GM23338 (cell line): Measurements from ENCODE around the gene PSMB3. TPM values are rescaled to one million over a fixed set of nuclear protein-coding genes. Genes with fewer than 3 reads are reported as not detected.

ENCODE experiments used
- ATAC-seq: fragments of 200-7000 bp; cut with Tn5 transposase; 3 replicates; pipeline ENCODE4 v1.9.1; 2020
- DNase-seq: peaks from one replicate; pipeline ENCODE4 v3.0.0-alpha.2; 2015; ENCODE audit warnings: low spot score
- H2AFZ ChIP-seq: fragments of 200-600 bp; sonication (generic); 2 replicates; pipeline ENCODE4 v1.8.0; 2016; ENCODE audit warnings: antibody characterized with exemption, mild to moderate bottlenecking, moderate library complexity
- H3F3A ChIP-seq: fragments of 200-600 bp; sonication (generic); replicated peaks from 2 replicates; pipeline ENCODE4 v1.8.0; 2017; ENCODE audit warnings: antibody characterized with exemption, mixed run types, low read depth
- H3K27ac ChIP-seq: fragments of 200-600 bp; sonication (generic); 2 replicates; pipeline ENCODE4 v1.6.1; 2016; ENCODE audit warnings: low read depth
- H3K27me3 ChIP-seq: fragments of 200-600 bp; sonication (generic); 2 replicates; pipeline ENCODE4 v1.8.0; 2016; ENCODE audit warnings: mild to moderate bottlenecking, mixed run types, moderate library complexity; ENCODE audit not compliant: insufficient read depth
- H3K36me3 ChIP-seq: fragments of 200-600 bp; sonication (generic); 2 replicates; pipeline ENCODE4 v1.8.0; 2016; ENCODE audit warnings: mild to moderate bottlenecking; ENCODE audit not compliant: insufficient read depth
- H3K4me1 ChIP-seq: fragments of 200-600 bp; sonication (generic); 2 replicates; pipeline ENCODE4 v1.8.0; 2016; ENCODE audit warnings: mild to moderate bottlenecking, moderate library complexity; ENCODE audit not compliant: insufficient read depth
- H3K4me2 ChIP-seq: fragments of 200-600 bp; sonication (generic); 2 replicates; pipeline ENCODE4 v1.7.1; 2017; ENCODE audit warnings: mixed run types
- H3K4me3 ChIP-seq: fragments of 200-600 bp; sonication (generic); 2 replicates; pipeline ENCODE4 v1.6.1; 2016; ENCODE audit warnings: mixed run types
- H3K79me2 ChIP-seq: fragments of 200-600 bp; sonication (generic); replicated peaks from 2 replicates; pipeline ENCODE4 v1.8.0; 2017; ENCODE audit warnings: mild to moderate bottlenecking; ENCODE audit not compliant: insufficient read depth
- H3K9me2 ChIP-seq: fragments of 200-600 bp; sonication (generic); 2 replicates; pipeline ENCODE4 v1.8.0; 2017; ENCODE audit not compliant: insufficient read depth
- H4K20me1 ChIP-seq: fragments of 200-600 bp; sonication (generic); replicated peaks from 2 replicates; pipeline ENCODE4 v1.8.0; 2017; ENCODE audit warnings: mild to moderate bottlenecking; ENCODE audit not compliant: insufficient read depth
- H3K27ac Mint-ChIP-seq: 2 replicates; pipeline ENCODE4 v1.8.0; 2020; ENCODE audit warnings: inconsistent platforms, mild to moderate bottlenecking, moderate library complexity, mixed read lengths
- H3K27me3 Mint-ChIP-seq: 3 replicates; pipeline ENCODE4 v1.8.0; 2022; ENCODE audit warnings: low read depth, mild to moderate bottlenecking, moderate library complexity, mixed read lengths, inconsistent platforms; ENCODE audit not compliant: insufficient read depth, poor library complexity
- H3K36me3 Mint-ChIP-seq: 3 replicates; pipeline ENCODE4 v1.8.0; 2021; ENCODE audit warnings: low read depth, mild to moderate bottlenecking, inconsistent platforms, moderate library complexity, mixed read lengths
- H3K4me1 Mint-ChIP-seq: 3 replicates; pipeline ENCODE4 v1.8.0; 2020; ENCODE audit warnings: mild to moderate bottlenecking, inconsistent platforms, mixed read lengths
- H3K4me3 Mint-ChIP-seq: 3 replicates; pipeline ENCODE4 v1.8.0; 2021; ENCODE audit warnings: moderate library complexity, mild to moderate bottlenecking, inconsistent platforms, mixed read lengths
- H3K9me3 Mint-ChIP-seq: 3 replicates; pipeline ENCODE4 v1.8.0; 2020; ENCODE audit warnings: moderate library complexity, mild to moderate bottlenecking, inconsistent platforms, mixed read lengths
- JUNB ChIP-seq: IDR thresholded peaks from one replicate; pipeline ENCODE4 v1.6.1; 2016; ENCODE audit warnings: antibody characterized with exemption; ENCODE audit not compliant: unreplicated experiment
- NANOG ChIP-seq: IDR thresholded peaks from 2 replicates; pipeline ENCODE4 v1.6.1; 2016; ENCODE audit warnings: antibody characterized with exemption, borderline replicate concordance
- ZNF114 ChIP-seq: fragments of 250-450 bp; sonication (Bioruptor Pico); IDR thresholded peaks from 2 replicates; pipeline ENCODE4 v1.5.0; 2020; ENCODE audit warnings: mild to moderate bottlenecking, moderate library complexity
- polyA plus RNA-seq: library from polyadenylated mRNA; unstranded; fragments of >200 nt; fragmentation: Nextera tagmentation; extraction: Ambion mirVana; gene quantifications from 2 replicates; pipeline ENCODE4 v1.2.1, GENCODE V29; 2016
- total RNA-seq: library from RNA; depleted of rRNA; stranded (reverse); fragments of >200 nt; shearing (Covaris generic); gene quantifications from 2 replicates; pipeline ENCODE4 v1.2.3, GENCODE V29; 2014
- TF ChIP-seq, protein P1 (sequence below), 2 experiments: fragments of 200-600 bp in 1 of 2; sonication (generic) in 1 of 2; conservative IDR thresholded peaks; 2 replicates each; pipeline versions ENCODE4 v1.5.1 to v1.6.1; 2016 to 2017; ENCODE audit warnings: antibody characterized with exemption in 2 of 2, low read depth in 2 of 2, mild to moderate bottlenecking in 2 of 2, moderate library complexity in 1 of 2
- TF ChIP-seq, protein P2 (sequence below): IDR thresholded peaks from 2 replicates; pipeline ENCODE4 v1.6.1; 2016; ENCODE audit warnings: antibody characterized with exemption
- TF ChIP-seq, protein P3 (sequence below): fragments of 250-450 bp; sonication (Bioruptor Pico); IDR thresholded peaks from 2 replicates; pipeline ENCODE4 v1.5.0; 2020; ENCODE audit warnings: mild to moderate bottlenecking, moderate library complexity

The PSMB3 gene
- total and polyA plus RNA-seq, 2 experiments from 2014 or later: 250 to 523 TPM

DNA sequence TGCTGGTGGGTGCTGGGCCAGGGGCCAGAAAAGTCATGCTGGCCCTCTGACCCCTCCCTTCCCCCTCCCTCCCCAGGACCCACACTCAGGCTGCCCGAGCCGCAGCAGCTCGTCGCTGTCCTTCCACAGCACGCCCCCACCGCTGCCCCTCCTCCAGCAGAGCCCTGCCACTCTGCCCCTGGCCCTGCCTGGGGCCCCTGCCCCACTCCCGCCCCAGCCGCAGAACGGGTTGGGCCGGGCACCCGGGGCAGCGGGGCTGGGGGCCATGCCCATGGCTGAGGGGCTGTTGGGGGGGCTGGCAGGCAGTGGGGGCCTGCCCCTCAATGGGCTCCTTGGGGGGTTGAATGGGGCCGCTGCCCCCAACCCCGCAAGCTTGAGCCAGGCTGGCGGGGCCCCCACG is 30.7 kb upstream of the PSMB3 start:
- Histone ChIP-seq H3K27ac (no peak overlapping the region), H3K36me3 (no peaks in the 10 kb centered on the region)
- H3K9me3 Mint-ChIP-seq: no peaks in the 10 kb centered on the region; the same call in 2 of the 3 replicates

DNA sequence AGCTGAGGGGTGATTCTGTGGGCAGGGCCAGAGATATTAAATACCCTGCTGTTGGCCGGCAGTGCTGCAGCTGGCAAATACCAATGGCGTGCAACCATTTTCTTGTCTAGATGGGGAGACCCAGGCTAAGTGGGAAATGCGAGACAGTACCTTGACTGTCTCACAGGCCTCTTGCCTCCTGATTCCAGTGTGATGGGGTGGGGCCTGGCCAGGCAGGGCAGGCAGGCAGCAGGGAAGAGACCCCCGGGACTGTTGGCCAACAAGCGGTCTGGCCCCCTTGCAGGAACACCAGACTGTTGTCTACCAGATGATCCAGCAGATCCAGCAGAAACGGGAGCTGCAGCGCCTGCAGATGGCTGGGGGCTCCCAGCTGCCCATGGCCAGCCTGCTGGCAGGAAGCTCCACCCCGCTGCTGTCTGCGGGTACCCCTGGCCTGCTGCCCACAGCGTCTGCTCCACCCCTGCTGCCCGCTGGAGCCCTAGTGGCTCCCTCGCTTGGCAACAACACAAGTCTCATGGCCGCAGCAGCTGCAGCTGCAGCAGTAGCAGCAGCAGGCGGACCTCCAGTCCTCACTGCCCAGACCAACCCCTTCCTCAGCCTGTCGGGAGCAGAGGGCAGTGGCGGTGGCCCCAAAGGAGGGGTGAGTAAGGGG is 28.1 kb upstream of the PSMB3 start:
- no peak overlapping the region for H3K27ac Mint-ChIP-seq
- H3K79me2 ChIP-seq: no peaks in the 10 kb centered on the region
- H3K9me2 ChIP-seq: no peaks in the 10 kb centered on the region
- no peak for DNase-seq
- ATAC-seq: no peak
- H4K20me1 ChIP-seq: no peaks in the 10 kb centered on the region
- peaks cover 5% of the 10 kb centered on the region for H3F3A ChIP-seq
- H3K27me3 Mint-ChIP-seq: peaks cover 38% of the 10 kb centered on the region
- H3K4me3 ChIP-seq: no peak overlapping the region
- H3K9me3 Mint-ChIP-seq: no peaks in the 10 kb centered on the region
- H3K27me3 ChIP-seq: peaks cover 35% of the 10 kb centered on the region
- H3K36me3 ChIP-seq: no peaks in the 10 kb centered on the region
- peaks cover 40% of the 10 kb centered on the region for H3K4me1 Mint-ChIP-seq
- peaks cover 14% of the 10 kb centered on the region for H3K4me1 ChIP-seq
- H2AFZ ChIP-seq: no peak overlapping the region
- no peak overlapping the region for H3K27ac ChIP-seq
- no peak overlapping the region for H3K4me2 ChIP-seq
- H3K4me3 Mint-ChIP-seq: no peak overlapping the region
- no peaks in the 10 kb centered on the region for H3K36me3 Mint-ChIP-seq
- TF ChIP-seq, protein P1, sequence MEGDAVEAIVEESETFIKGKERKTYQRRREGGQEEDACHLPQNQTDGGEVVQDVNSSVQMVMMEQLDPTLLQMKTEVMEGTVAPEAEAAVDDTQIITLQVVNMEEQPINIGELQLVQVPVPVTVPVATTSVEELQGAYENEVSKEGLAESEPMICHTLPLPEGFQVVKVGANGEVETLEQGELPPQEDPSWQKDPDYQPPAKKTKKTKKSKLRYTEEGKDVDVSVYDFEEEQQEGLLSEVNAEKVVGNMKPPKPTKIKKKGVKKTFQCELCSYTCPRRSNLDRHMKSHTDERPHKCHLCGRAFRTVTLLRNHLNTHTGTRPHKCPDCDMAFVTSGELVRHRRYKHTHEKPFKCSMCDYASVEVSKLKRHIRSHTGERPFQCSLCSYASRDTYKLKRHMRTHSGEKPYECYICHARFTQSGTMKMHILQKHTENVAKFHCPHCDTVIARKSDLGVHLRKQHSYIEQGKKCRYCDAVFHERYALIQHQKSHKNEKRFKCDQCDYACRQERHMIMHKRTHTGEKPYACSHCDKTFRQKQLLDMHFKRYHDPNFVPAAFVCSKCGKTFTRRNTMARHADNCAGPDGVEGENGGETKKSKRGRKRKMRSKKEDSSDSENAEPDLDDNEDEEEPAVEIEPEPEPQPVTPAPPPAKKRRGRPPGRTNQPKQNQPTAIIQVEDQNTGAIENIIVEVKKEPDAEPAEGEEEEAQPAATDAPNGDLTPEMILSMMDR (conservative IDR thresholded peaks at IDR 0.05; ENCODE audit: low read depth in 2 of 2): no peak
- TF ChIP-seq, protein P2, sequence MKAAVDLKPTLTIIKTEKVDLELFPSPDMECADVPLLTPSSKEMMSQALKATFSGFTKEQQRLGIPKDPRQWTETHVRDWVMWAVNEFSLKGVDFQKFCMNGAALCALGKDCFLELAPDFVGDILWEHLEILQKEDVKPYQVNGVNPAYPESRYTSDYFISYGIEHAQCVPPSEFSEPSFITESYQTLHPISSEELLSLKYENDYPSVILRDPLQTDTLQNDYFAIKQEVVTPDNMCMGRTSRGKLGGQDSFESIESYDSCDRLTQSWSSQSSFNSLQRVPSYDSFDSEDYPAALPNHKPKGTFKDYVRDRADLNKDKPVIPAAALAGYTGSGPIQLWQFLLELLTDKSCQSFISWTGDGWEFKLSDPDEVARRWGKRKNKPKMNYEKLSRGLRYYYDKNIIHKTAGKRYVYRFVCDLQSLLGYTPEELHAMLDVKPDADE: no peak
- no peak for TF ChIP-seq JUNB
- TF ChIP-seq, protein P3, sequence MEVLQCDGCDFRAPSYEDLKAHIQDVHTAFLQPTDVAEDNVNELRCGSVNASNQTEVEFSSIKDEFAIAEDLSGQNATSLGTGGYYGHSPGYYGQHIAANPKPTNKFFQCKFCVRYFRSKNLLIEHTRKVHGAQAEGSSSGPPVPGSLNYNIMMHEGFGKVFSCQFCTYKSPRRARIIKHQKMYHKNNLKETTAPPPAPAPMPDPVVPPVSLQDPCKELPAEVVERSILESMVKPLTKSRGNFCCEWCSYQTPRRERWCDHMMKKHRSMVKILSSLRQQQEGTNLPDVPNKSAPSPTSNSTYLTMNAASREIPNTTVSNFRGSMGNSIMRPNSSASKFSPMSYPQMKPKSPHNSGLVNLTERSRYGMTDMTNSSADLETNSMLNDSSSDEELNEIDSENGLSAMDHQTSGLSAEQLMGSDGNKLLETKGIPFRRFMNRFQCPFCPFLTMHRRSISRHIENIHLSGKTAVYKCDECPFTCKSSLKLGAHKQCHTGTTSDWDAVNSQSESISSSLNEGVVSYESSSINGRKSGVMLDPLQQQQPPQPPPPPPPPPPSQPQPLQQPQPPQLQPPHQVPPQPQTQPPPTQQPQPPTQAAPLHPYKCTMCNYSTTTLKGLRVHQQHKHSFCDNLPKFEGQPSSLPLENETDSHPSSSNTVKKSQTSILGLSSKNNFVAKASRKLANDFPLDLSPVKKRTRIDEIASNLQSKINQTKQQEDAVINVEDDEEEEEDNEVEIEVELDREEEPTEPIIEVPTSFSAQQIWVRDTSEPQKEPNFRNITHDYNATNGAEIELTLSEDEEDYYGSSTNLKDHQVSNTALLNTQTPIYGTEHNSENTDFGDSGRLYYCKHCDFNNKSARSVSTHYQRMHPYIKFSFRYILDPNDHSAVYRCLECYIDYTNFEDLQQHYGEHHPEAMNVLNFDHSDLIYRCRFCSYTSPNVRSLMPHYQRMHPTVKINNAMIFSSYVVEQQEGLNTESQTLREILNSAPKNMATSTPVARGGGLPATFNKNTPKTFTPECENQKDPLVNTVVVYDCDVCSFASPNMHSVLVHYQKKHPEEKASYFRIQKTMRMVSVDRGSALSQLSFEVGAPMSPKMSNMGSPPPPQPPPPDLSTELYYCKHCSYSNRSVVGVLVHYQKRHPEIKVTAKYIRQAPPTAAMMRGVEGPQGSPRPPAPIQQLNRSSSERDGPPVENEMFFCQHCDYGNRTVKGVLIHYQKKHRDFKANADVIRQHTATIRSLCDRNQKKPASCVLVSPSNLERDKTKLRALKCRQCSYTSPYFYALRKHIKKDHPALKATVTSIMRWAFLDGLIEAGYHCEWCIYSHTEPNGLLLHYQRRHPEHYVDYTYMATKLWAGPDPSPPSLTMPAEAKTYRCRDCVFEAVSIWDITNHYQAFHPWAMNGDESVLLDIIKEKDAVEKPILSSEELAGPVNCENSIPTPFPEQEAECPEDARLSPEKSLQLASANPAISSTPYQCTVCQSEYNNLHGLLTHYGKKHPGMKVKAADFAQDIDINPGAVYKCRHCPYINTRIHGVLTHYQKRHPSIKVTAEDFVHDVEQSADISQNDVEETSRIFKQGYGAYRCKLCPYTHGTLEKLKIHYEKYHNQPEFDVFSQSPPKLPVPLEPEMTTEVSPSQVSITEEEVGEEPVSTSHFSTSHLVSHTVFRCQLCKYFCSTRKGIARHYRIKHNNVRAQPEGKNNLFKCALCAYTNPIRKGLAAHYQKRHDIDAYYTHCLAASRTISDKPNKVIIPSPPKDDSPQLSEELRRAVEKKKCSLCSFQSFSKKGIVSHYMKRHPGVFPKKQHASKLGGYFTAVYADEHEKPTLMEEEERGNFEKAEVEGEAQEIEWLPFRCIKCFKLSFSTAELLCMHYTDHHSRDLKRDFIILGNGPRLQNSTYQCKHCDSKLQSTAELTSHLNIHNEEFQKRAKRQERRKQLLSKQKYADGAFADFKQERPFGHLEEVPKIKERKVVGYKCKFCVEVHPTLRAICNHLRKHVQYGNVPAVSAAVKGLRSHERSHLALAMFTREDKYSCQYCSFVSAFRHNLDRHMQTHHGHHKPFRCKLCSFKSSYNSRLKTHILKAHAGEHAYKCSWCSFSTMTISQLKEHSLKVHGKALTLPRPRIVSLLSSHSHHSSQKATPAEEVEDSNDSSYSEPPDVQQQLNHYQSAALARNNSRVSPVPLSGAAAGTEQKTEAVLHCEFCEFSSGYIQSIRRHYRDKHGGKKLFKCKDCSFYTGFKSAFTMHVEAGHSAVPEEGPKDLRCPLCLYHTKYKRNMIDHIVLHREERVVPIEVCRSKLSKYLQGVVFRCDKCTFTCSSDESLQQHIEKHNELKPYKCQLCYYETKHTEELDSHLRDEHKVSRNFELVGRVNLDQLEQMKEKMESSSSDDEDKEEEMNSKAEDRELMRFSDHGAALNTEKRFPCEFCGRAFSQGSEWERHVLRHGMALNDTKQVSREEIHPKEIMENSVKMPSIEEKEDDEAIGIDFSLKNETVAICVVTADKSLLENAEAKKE: no peak

More for the DNA sequence above, 30.7 kb upstream of the PSMB3 start:
- H4K20me1 ChIP-seq: no peaks in the 10 kb centered on the region
- H3K4me3 Mint-ChIP-seq: no peak overlapping the region
- ATAC-seq (no peak), DNase-seq (no peak)
- H3K4me1 Mint-ChIP-seq: peaks cover 42% of the 10 kb centered on the region
- H3K79me2 ChIP-seq: no peaks in the 10 kb centered on the region
- H3K36me3 Mint-ChIP-seq: peaks cover 6% of the 10 kb centered on the region; the same call in 1 of the 3 replicates
- H3K4me3 ChIP-seq: no peak overlapping the region
- H3K27me3 Mint-ChIP-seq: peaks cover 27% of the 10 kb centered on the region
- H3K9me2 ChIP-seq: no peaks in the 10 kb centered on the region
- no peak overlapping the region for H2AFZ ChIP-seq
- no peak overlapping the region for H3K4me2 ChIP-seq
- H3K4me1 ChIP-seq: peaks cover 7% of the 10 kb centered on the region
- no peak overlapping the region for H3K27ac Mint-ChIP-seq
- H3K27me3 ChIP-seq: peaks cover 27% of the 10 kb centered on the region
- TF ChIP-seq, protein P1 (conservative IDR thresholded peaks at IDR 0.05; ENCODE audit: low read depth in 2 of 2): no peak
- TF ChIP-seq NANOG (no peak), JUNB (no peak), ZNF114 (no peak)
- peaks cover 7% of the 10 kb centered on the region for H3F3A ChIP-seq
